ENCODE results near the gene CMYA5.

DNA sequence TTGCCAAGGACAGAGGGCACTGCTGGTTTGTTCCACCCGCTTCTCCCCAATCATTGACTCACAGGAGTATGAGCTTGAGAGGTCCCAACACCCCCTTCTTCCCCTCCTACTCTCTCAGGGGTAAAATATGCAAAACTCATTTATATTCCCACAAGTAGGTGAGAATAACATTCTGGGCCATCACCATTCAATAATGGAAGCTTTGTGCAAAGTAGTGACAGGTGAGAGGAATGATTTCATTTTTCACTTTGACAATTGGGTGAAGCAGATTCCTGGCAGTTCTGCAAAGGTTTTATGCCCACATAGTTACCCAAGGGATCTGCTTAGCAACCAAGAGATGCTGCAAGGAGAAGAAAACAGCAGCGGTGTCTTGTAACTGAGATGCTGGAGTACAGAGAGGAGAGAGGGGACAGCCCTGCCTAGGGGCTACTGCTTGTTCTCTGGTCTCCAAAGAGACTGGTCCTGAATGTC, 137.6 kb downstream of the CMYA5 start:
- TF ChIP-seq, protein P1, sequence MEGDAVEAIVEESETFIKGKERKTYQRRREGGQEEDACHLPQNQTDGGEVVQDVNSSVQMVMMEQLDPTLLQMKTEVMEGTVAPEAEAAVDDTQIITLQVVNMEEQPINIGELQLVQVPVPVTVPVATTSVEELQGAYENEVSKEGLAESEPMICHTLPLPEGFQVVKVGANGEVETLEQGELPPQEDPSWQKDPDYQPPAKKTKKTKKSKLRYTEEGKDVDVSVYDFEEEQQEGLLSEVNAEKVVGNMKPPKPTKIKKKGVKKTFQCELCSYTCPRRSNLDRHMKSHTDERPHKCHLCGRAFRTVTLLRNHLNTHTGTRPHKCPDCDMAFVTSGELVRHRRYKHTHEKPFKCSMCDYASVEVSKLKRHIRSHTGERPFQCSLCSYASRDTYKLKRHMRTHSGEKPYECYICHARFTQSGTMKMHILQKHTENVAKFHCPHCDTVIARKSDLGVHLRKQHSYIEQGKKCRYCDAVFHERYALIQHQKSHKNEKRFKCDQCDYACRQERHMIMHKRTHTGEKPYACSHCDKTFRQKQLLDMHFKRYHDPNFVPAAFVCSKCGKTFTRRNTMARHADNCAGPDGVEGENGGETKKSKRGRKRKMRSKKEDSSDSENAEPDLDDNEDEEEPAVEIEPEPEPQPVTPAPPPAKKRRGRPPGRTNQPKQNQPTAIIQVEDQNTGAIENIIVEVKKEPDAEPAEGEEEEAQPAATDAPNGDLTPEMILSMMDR (IDR thresholded peaks at IDR 0.05) = no peak
- no peak for TF ChIP-seq POLR2A (IDR thresholded peaks at IDR 0.05)
